ENCODE measurements around the gene MAGI2.

The MAGI2 gene

DNA sequence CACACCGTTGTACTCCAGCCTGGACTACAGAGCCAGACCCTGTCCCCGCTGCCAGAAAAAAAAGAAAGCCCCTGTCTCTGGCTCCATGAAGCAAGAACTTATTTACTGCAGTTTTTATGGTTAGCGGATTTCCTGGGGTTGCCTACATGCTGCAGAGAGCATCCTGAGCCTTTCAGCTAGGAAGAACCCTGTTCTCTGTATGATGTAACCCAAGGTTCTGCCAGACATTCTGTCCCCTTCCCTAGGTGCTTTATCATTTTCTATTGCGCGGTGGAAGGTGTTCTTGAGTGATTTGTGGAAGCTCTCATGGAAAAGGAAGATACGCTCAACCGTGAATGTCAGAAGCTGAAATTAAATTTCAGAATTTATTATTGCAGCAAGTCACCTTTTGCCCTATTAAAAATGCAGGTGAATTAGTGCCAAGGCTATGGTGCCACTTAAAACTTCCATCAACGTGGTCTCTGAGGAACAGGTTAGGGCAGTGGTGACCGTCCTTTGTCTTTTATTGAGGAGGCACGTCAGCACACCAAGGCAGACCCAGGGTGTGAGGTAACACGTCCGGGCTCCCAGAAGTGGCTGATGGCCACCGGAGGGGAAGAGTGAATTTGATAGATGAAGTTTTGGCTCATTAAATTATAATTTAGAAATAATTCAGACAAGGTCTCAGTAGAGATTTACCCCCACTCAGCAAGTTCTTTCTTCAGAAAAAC, 1381.8 kb downstream of the MAGI2 start:
- no peak for DNase-seq (ENCODE audit: low read depth in 1 of 2, low spot score in 1 of 2)

DNA sequence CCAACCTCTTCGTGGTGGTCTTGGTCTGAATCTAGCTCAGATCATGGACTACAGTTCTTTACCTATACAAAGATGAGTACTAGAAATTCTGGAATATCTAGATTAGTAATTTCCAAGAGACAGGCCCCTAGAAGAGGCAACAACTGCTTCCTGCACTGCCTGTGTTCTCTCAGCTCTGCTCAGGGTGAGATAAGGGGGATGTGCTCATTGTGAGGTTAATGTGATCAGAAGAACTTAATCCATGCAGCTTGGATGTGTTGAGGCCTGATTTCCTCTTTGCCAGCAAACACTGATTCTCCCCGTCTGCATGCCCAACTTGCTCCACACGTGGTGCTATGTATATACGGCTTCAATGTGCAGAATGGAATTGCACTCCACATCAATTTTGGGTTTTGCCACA, 1386.9 kb downstream of the MAGI2 start:
- no peak for DNase-seq (ENCODE audit: low read depth in 1 of 2, low spot score in 1 of 2)

DNA sequence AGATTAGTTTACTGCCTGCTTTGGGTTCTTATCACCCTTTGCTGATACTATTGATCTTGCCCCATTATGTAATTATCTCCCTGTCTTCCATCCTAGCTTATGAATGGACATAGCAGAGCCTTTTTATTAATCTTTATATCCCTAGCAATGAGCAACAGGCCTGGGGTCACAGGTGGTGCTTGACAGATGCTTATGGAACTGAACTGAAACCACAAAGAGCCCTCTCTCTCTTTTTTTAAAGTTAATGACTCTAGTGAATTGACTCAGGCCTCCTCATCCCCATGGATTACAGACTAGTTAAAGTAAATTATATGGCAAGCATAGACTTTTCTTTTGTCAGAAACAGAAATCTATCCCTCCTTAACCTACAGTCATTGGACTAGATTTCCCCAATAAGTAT, 1389.7 kb downstream of the MAGI2 start:
- no peak for DNase-seq (ENCODE audit: low read depth in 1 of 2, low spot score in 1 of 2)

DNA sequence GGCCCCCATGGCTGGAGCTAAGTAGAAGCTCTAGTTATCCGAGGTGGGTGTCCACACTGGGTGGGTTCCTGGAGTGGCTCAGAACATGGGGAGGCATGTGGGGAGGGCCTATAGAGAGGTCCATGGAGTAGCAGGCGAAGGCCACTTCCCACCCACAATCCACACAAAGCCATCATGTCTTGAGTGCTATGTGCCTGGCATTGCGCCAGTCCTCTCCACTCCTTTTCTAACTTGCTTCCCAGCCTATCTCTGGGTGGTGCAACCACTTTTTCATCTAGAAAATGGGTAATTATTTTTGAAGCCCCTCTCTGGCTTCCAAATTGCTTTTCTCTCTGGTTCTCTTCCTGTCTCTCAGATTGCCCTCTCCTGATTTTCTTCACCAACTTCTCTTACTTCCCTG, 1391.3 kb downstream of the MAGI2 start:
- DNase-seq (ENCODE audit: low read depth in 1 of 2, low spot score in 1 of 2) = no peak

DNA sequence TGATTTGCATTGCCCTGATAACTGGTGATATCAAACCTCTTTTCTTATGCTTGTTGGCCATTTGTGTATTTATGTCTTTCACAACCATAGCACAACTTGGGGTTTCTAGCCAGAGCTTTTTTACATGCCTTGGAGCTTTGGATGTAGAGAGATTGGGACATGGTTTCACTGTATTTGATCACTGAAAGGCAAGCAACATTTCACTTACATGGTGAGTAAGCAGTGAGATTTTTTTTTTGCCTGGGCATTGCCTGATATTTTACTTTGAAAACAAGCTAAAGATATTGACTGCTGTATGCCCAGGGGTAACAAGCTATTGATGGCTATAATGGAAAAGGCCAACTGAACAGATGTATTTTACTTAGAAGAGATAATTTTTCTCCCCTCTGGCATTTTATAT, 1395.9 kb downstream of the MAGI2 start:
- DNase-seq (ENCODE audit: low read depth in 1 of 2, low spot score in 1 of 2) = no peak

DNA sequence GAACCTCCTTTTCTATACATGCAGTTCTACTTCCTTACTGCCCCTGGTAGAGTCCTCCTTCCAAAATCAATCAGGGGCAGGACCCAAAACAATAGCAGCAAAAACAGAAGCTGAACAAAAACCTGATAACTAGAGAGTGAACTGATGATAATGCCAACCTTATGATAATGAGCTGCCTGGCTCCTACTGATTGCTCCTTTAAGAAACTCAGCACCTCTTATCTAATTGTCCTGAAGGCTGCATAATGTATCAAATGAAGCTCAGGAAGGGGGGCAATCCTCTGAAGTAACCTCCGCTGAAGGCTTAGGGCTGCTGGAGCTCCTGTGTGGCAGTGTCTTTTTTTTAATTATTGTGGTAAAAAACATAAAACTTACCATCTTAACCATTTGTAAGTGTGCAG, 1397.9 kb downstream of the MAGI2 start:
- DNase-seq (ENCODE audit: low read depth in 1 of 2, low spot score in 1 of 2) = no peak

DNA sequence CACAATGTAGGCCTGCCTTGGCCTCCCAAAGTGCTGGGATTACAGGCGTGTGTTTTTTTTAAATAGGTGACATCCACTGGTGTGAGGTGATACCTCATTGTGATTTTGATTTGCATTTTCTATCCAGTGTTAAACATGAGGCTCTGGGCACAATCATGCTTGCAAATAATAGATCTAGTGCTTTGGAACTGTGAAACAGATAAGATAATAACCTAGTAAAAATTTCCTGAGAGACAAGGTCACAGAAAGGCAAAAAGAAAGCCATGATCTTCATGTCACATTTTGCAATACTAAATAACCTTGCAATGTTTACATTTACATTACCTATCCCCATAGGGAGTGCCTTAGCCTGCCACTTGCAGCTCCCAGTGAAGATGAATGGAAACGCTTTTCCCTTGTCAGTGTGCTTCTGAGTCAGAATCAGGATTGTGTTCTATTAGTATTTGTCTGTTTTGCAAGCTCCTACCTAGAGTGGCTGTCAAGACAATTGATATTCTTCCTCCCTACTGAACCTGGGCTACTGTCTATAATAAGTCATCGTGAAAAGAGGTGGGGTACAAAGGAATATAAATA, 1398.4 kb downstream of the MAGI2 start:
- no peak for DNase-seq (ENCODE audit: low read depth in 1 of 2, low spot score in 1 of 2)

DNA sequence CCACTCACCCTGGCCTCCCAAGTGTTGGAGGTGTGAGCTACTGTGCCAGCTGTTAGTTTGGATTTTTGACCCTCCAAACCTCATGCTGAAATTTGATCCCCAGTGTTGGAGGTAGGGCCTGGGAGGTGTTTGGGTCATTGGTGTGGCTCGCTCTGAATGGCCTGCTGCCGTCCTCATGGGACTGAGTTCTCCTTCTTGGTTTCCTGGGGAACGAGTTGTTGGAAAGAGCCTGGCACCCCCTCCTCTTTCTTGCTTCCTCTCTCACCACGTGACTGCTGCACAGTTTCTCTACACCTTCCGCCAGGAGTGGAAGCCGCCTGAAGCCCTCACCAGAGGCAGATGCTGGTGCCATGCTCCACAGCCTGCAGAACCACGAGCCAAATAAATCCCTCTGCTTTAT, 1401.4 kb downstream of the MAGI2 start:
- no peak for DNase-seq (ENCODE audit: low read depth in 1 of 2, low spot score in 1 of 2)

DNA sequence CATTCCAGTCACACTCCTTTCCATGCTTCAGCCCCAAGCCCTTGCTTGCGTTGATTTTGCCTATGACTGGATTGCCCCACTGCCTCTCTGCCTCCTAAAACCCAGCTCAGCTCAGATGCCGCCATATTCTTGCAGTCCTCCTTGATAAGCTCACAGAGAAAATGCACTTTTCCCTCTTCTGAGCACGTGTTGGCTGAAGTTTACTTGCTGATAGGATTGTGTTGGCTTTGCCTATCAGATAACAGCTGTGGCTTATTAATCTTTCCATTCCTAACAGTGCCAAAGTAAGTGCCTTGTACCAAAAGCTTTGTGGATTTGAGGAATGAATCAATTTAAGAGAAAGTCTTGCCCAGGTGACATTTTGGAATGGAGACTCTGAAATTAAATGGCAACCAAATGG, 1405.7 kb downstream of the MAGI2 start:
- DNase-seq (ENCODE audit: low read depth in 1 of 2, low spot score in 1 of 2) = no peak

DNA sequence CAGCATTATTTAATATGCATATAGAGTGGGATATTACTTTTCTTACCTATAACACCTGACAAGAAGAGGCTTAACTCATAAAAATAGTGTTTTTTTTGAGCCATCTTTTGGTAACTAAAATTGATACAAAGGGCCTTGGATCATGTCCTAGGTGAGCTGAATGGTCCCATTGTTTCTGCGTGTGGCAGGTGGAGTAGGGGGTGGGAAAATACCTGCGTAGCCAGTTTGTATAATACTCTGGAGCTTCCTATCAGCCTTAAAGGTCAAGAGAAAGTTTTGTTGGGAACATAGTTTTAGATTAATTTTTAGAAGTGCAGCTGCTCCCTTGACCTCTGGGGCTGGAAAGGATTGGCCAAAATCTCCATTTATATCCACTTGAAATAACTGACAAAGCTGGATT, 1410.3 kb downstream of the MAGI2 start:
- DNase-seq (ENCODE audit: low read depth in 1 of 2, low spot score in 1 of 2) = no peak

DNA sequence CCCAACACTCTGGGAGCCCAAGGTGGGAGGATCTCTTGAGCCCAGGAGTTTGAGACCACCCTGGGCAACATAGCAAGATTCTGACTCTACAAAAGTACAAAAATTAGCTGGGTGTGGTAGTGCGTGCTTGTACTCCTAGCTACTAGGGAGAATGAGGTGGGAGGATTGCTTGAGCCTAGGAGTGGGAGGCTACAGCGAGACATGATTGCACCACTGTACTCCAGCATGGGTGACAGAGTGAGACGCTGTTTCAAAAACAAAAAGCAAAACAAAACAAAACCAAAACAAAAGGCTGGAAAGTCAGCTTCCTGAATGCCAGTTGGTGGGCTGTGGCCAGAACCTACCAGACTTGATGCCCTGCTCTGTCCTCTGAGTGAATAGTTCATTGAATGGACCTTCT, 1412.0 kb downstream of the MAGI2 start:
- no peak for DNase-seq (ENCODE audit: low read depth in 1 of 2, low spot score in 1 of 2)

DNA sequence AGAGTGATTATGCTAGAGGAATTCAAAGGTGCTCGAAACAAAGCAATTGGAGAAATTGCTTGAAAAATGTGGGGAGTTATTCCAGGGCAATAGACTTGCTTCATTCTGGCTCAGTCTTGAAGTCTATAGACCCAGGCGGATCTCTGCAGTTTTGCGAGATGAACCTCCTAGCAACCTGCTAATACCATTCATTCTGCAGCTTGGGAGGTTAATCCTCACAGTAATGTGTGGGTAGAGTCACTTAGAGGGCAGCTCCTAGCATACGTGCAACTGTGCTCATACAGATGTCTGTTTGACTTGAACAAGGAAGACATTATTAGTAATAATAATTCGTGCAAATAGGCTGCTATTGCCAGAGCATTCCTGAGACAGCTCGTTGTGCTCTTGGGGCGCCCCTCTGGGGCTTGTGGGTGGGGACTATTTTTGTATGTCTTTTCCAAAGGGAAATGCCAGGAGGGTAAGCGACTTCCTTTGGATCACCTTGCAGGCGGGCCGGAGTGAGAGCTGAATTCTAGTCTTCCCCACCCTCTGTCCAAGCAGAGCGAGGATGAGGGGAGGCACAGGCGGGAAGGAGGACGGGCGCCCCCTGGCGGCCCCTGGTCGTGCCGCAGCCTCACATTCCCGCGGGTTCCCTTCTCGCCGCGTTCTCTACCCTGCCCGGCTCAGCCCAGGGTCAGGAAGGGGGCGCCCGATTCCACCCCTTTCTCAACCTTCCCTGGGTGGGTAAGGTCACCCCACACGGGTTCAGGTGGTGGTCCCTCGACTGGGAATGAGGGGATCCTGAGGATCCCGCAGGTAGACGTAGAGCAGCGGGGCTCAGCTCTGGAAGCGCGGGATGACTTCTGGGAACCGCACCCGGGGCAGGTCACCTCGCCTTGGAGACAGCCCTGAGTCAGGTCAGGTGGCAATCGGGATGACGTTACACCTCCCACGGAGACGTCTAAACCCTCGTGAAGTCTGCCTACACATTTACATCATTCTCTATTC, 1413.4 kb downstream of the MAGI2 start:
- DNase-seq (ENCODE audit: low read depth in 1 of 2, low spot score in 1 of 2) = peak in 1 of 2 donors; percentile 32

DNA sequence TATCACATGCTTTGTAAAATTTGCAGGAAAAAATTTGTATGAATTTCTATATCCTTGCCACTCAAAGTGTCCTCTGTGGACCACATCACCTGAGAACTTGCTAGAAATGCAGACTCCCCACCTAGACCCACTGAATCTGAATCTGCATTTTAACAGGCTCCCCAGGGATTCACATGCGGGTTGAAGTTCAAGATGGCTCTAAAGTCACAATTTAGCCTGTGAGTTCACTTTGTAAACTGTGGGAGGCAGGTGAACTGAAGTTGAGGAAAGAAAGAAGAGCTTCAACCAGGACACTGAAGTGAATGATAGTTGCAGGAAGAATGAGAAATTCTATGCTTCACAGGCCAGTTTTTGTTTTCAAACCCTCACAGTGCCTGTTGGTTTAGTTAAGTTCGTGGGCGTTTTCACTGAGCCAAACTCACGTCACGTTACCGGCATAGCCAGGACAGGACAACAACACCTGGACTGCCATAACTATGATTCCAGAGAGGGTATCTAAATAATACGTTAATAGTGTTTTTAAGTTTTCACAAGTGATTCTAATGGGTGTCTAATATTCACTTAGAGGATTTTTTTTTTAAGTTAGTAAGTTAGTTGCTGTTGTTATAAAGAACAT, 1414.9 kb downstream of the MAGI2 start:
- no peak for DNase-seq (ENCODE audit: low read depth in 1 of 2, low spot score in 1 of 2)

DNA sequence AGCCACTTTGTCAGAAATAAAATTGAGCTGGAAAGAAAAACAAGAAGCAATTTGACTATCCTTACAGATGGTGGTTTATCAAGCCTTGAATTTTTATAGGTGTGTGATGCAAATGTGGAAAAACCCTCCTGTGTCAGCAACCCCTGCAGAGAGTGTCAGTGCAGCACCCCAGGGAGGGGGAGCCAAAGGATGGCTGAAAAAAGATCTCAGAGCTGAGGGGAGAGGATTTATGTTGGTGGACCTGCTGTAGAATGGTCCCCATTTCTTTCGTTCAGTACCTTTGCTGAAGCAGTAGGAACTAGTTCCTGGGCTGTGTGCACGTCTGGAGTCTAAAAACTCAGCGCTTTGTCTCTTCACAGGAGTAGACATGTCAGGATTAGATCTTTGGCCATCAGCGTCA, 1415.9 kb downstream of the MAGI2 start:
- no peak for DNase-seq (ENCODE audit: low read depth in 1 of 2, low spot score in 1 of 2)

DNA sequence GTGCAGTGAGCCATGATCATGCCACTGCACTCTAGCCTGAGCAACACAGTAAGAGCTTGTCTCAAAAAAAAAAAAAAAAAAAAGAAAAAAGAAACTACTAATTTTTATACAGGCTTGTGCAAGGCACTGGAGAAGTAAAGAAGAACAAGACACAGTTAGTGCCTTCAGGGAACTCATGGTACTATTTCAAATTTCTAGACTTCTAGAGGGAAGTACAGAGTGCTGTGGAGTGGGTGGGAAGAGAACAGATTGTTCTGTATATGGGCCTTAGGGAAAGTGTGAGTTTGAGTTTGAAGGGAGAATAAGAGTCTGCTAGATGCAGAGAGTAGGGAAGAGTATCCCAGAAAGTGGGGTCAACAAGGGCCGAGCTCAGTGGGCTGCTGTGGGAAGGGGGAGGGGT, 1420.1 kb downstream of the MAGI2 start:
- DNase-seq (ENCODE audit: low read depth in 1 of 2, low spot score in 1 of 2) = no peak

DNA sequence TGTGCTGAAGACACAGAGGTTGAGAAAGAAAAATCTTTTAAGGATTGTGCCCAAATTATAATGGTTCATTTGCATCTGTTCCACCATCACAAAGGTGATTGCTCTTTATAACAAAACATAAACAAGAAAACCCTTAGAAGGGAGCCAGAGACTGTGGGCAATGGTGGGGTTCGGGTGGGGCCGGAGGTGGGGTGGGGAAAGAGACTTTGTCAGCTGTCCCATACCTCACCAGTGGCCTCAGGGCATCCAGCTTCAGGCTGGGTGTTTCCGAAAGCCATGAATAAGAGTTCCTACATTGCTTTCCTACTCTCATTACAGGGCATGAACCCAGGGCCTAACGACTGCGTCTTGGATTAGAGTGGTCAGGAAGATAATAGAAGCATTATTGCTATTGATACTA, 1427.0 kb downstream of the MAGI2 start:
- DNase-seq (ENCODE audit: low read depth in 1 of 2, low spot score in 1 of 2) = no peak

DNA sequence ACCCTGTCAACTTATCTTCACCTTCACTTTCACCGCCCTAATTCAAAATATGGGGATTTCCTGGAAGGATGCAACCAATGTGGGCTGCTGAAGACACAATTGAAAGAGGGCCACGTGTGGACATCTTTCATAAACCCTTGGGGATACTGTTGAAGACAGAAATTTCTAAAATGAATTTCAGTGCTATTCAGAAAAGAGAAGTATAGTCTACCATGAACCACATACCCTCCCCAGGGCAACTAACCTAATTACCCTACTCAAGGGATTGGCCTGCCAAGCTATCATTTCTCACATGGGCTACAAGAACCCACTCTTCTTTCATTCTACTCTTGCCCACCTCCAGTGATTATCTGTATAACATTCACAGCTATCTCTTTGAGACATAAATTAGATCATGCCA, 1428.9 kb downstream of the MAGI2 start:
- no peak for DNase-seq (ENCODE audit: low read depth in 1 of 2, low spot score in 1 of 2)

DNA sequence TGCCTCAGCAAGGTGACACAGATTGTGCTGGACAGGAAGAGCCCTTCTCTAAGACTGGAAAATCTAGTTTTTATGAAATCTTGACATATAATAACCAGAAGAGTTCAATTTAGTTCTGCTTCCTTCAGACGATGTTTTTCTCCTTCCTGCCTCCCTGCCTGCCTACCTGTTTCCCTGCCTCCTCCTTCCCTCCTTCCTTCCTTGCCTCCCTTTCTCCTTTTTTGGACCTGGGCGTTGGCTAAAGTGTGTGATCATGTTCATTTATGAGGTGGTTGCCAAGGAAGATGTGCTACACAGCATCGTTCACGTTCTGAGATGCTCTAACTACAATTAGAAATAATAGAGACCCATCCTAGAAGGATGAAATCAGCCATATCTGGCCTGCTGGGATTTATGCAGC, 1430.3 kb downstream of the MAGI2 start:
- DNase-seq (ENCODE audit: low read depth in 1 of 2, low spot score in 1 of 2) = no peak

DNA sequence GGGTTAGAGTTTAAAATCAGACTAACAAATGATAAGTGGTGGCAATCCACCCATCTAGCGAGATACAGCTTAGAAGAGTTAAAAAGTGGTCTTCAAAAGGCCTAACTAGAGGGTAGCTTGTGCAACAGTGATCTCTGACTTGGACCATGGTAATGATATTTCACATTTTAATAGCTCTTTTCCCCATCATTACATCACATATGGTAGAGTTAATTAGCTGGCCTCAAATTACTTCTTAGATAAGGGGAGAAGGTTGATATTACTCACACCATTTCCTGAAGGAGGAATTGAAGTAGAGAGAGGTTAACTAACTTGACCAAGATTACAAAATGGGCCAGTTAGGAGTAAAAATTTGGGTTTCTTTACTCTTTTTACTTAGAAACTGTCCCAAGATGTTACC, 1431.3 kb downstream of the MAGI2 start:
- DNase-seq (ENCODE audit: low read depth in 1 of 2, low spot score in 1 of 2) = no peak

DNA sequence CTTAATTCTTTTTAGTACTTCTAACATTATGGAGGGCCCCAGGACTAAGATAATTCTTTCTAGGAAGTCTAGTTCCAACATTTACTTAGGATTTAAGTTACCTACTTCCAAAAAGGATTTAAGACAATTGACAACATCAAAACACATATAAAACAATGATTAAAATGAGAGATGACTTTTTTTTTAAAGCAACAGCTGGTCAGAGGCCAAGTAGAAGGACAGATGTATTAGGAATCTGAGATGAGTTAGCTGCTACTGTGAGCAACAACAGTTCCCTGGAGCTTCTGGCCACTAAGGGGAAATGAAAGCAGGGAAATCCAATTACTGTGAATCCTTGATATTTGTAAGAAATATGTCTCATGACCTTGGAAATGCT, 1432.6 kb downstream of the MAGI2 start:
- DNase-seq (ENCODE audit: low read depth in 1 of 2, low spot score in 1 of 2) = no peak

DNA sequence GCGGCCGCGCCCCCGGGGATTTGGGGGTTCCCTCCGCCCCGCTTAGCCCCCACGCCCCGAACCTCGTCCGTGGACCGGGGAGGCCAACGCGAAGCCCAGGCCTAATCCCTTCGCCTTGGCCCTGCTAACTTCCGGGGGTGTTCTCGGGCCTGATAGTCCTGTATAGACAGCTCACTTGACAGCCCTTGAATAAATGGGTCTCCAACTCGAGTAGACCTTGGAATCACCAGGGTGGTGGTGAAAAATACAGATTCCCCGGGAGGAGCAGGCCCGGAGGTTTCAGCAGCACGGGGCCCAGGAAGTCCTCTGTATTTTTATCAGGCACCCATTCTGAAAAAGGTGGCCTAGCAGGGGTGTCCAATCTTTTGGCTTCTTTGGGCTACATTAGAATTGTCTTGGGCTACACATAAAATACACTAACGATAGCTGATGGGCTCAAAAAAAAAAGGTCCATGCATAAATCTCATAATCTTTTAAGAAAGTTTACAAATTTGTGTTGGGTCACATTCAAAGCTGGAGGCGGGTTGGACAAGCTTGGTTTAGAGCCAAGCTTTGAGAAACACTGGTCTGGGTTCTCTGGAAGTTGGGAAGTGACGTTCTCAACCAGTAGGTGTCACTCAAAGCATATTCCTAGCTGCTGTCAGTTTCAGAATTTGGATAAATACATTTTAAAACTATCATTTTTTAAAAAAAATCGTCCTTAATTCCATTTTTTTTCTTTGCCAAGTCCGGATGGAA, 1433.2 kb downstream of the MAGI2 start:
- DNase-seq (ENCODE audit: low read depth in 1 of 2, low spot score in 1 of 2) = peak; percentile 8 to 27
